GOT3 (cell line): ENCODE results near the gene SUPT20H.
A peak's percentile ranks its signal among the peaks of the same experiment; 100 is the strongest.

Experiments used
- DNase-seq: peaks from one replicate; lab custom pipeline; 2025; ENCODE audit warnings: mixed read lengths; lab: John Stamatoyannopoulos, UW

Gene SUPT20H

GRCh38 chr13:37058910-37059847, at the start of gene SUPT20H:
Gene SUPT20H, minus strand, starts transcription at chr13:37059688. Its CDS starts 8,198 bp downstream, at chr13:37051490.
- DNase-seq, result peak; percentile 83

GRCh38 chr13:37109051-37109678, 49.7 kb upstream of the SUPT20H start:
- no peak for DNase-seq

- DNase-seq, result no peak
These were observed 48.4 kb upstream of the SUPT20H start for GRCh38 chr13:37107868-37108267.

GRCh38 chr13:37107456-37107855, 48.0 kb upstream of the SUPT20H start:
- no peak for DNase-seq

GRCh38 chr13:37106642-37107041, 47.2 kb upstream of the SUPT20H start:
- DNase-seq, result no peak

- DNase-seq, result no peak
These were observed 45.8 kb upstream of the SUPT20H start, which contains the start of gene CSNK1A1L for GRCh38 chr13:37105251-37105714. Gene CSNK1A1L, minus strand, starts transcription at chr13:37105664. Its CDS starts 408 bp downstream, at chr13:37105256.

- DNase-seq, result no peak
These were observed 43.4 kb upstream of the SUPT20H start for GRCh38 chr13:37102896-37103295.

GRCh38 chr13:37101201-37101600, 41.7 kb upstream of the SUPT20H start:
- DNase-seq, result no peak

GRCh38 chr13:37100731-37101130, 41.2 kb upstream of the SUPT20H start:
- DNase-seq, result no peak

GRCh38 chr13:37097076-37097475, 37.6 kb upstream of the SUPT20H start:
- DNase-seq, result no peak

- DNase-seq, result no peak
These were observed 35.4 kb upstream of the SUPT20H start for GRCh38 chr13:37094840-37095239.

- no peak for DNase-seq
These were observed 34.6 kb upstream of the SUPT20H start for GRCh38 chr13:37094099-37094498.

GRCh38 chr13:37091835-37092234, 32.3 kb upstream of the SUPT20H start:
- no peak for DNase-seq

- no peak for DNase-seq
These were observed 31.4 kb upstream of the SUPT20H start for GRCh38 chr13:37090912-37091311.

- no peak for DNase-seq
These were observed 30.0 kb upstream of the SUPT20H start for GRCh38 chr13:37089495-37089894.

- no peak for DNase-seq
These were observed 28.0 kb upstream of the SUPT20H start for GRCh38 chr13:37087486-37087885.

GRCh38 chr13:37085606-37086005, 26.1 kb upstream of the SUPT20H start:
- no peak for DNase-seq

GRCh38 chr13:37076818-37077217, 17.3 kb upstream of the SUPT20H start:
- no peak for DNase-seq

GRCh38 chr13:37075164-37075563, 15.7 kb upstream of the SUPT20H start:
- DNase-seq, result no peak

- DNase-seq, result no peak
These were observed 15.2 kb upstream of the SUPT20H start for GRCh38 chr13:37074703-37075102.

GRCh38 chr13:37072024-37072423, 12.5 kb upstream of the SUPT20H start:
- DNase-seq, result no peak

GRCh38 chr13:37070956-37071355, 11.5 kb upstream of the SUPT20H start:
- no peak for DNase-seq

- DNase-seq, result no peak
These were observed 10.7 kb upstream of the SUPT20H start for GRCh38 chr13:37070145-37070695.
